IMR-90 (cell line): ENCODE data around the gene FGF3. TPM values are rescaled to one million over a fixed set of nuclear protein-coding genes. Genes with fewer than 3 reads are reported as not detected.

ENCODE experiments used
- ATAC-seq: fragments of 200-7000 bp; cut with Tn5 transposase; 2 replicates; pipeline ENCODE4 v1.9.1; 2020; ENCODE audit warnings: low read depth, mild to moderate bottlenecking, moderate library complexity
- BruUV-seq: library from RNA; stranded (reverse); fragments of 400-500 nt; replicated peaks from 2 replicates; lab custom pipeline; 2021; lab: Mats Ljungman, UMichigan
- CTCF ChIA-PET: fragments of 300-600 bp; formaldehyde crosslinking; extraction: SDS; loops from one replicate; lab custom pipeline; 2021; ENCODE audit warnings: antibody characterized with exemption; lab: Yijun Ruan, JAX
- POLR2A ChIA-PET: fragments of 300-600 bp; sonication (Branson Sonifier 250); formaldehyde crosslinking; loops from one replicate; lab custom pipeline; 2022; ENCODE audit warnings: antibody characterized with exemption; ENCODE audit not compliant: unreplicated experiment; lab: Charles Lee
- DNase-seq: peaks from one replicate; pipeline ENCODE4 v3.0.0; 2013
- H2AFZ ChIP-seq: replicated peaks from 2 replicates; pipeline ENCODE3; 2013; ENCODE audit warnings: low read length, mild to moderate bottlenecking; ENCODE audit not compliant: poor library complexity
- H2AK5ac ChIP-seq: 2 replicates; pipeline ENCODE4 v1.6.1; 2013; ENCODE audit warnings: low read depth, low read length, inconsistent platforms
- H2AK9ac ChIP-seq: replicated peaks from 2 replicates; pipeline ENCODE3; 2013; ENCODE audit warnings: mild to moderate bottlenecking, low read depth, low read length, moderate library complexity; ENCODE audit not compliant: poor library complexity
- H2BK120ac ChIP-seq: 2 replicates; pipeline ENCODE4 v1.6.1; 2013; ENCODE audit warnings: low read depth, low read length, inconsistent platforms
- H2BK15ac ChIP-seq: 3 replicates; pipeline ENCODE4 v1.6.1; 2013; ENCODE audit warnings: low read depth, low read length, inconsistent platforms
- H2BK20ac ChIP-seq: 2 replicates; pipeline ENCODE4 v1.6.1; 2013; ENCODE audit warnings: low read depth, mild to moderate bottlenecking, inconsistent platforms, low read length, moderate library complexity
- H2BK5ac ChIP-seq: 2 replicates; pipeline ENCODE4 v1.6.1; 2013; ENCODE audit warnings: mild to moderate bottlenecking, low read depth, low read length, inconsistent platforms; ENCODE audit not compliant: poor library complexity, severe bottlenecking
- H3K14ac ChIP-seq: replicated peaks from 2 replicates; pipeline ENCODE4 v1.6.1; 2013; ENCODE audit warnings: low read depth, low read length, inconsistent platforms
- H3K18ac ChIP-seq: 2 replicates; pipeline ENCODE4 v1.6.1; 2013; ENCODE audit warnings: low read depth, low read length, control low read depth
- H3K23ac ChIP-seq: 2 replicates; pipeline ENCODE4 v1.6.1; 2013; ENCODE audit warnings: low read depth, low read length, inconsistent platforms
- H3K27ac ChIP-seq: 2 replicates; pipeline ENCODE4 v1.5.1; 2013; ENCODE audit warnings: mild to moderate bottlenecking, control low read depth, low read length; ENCODE audit not compliant: insufficient read depth
- H3K27me3 ChIP-seq: 2 replicates; pipeline ENCODE4 v1.6.1; 2013; ENCODE audit warnings: low read length; ENCODE audit not compliant: control insufficient read depth, insufficient read depth
- H3K36me3 ChIP-seq: 2 replicates; pipeline ENCODE4 v1.6.1; 2013; ENCODE audit warnings: low read length, mixed read lengths; ENCODE audit not compliant: control insufficient read depth, insufficient read depth
- H3K4ac ChIP-seq: 2 replicates; pipeline ENCODE4 v1.6.1; 2013; ENCODE audit warnings: low read depth, low read length, inconsistent platforms
- H3K4me1 ChIP-seq: 2 replicates; pipeline ENCODE4 v1.6.1; 2013; ENCODE audit warnings: low read length, mixed read lengths; ENCODE audit not compliant: control insufficient read depth, insufficient read depth
- H3K4me2 ChIP-seq: 2 replicates; pipeline ENCODE4 v1.6.1; 2013; ENCODE audit warnings: low read depth, mild to moderate bottlenecking, control low read depth, low read length, moderate library complexity
- H3K4me3 ChIP-seq: 2 replicates; pipeline ENCODE4 v1.5.1; 2013; ENCODE audit warnings: low read depth, mild to moderate bottlenecking, control low read depth, low read length, moderate library complexity; ENCODE audit not compliant: insufficient read depth
- H3K56ac ChIP-seq: 2 replicates; pipeline ENCODE4 v1.6.1; 2013; ENCODE audit warnings: low read length, inconsistent platforms; ENCODE audit not compliant: insufficient read depth; ENCODE audit errors: extremely low read depth
- H3K79me1 ChIP-seq, 2 experiments: 2 replicates each; pipeline ENCODE4 v1.6.1; 2013; ENCODE audit warnings: low read length in 2 of 2, inconsistent platforms in 1 of 2, low read depth in 1 of 2
- H3K9ac ChIP-seq: 2 replicates; pipeline ENCODE4 v1.6.1; 2013; ENCODE audit warnings: low read depth, low read length, control low read depth
- H3K9me1 ChIP-seq: 2 replicates; pipeline ENCODE4 v1.6.1; 2013; ENCODE audit warnings: low read length, inconsistent platforms; ENCODE audit not compliant: insufficient read depth
- H3K9me3 ChIP-seq: 2 replicates; pipeline ENCODE4 v1.6.1; 2013; ENCODE audit warnings: low read length; ENCODE audit not compliant: control insufficient read depth, insufficient read depth
- H4K20me1 ChIP-seq: 2 replicates; pipeline ENCODE4 v1.6.1; 2013; ENCODE audit warnings: low read length, inconsistent platforms; ENCODE audit not compliant: insufficient read depth
- H4K5ac ChIP-seq: 2 replicates; pipeline ENCODE4 v1.6.1; 2013; ENCODE audit warnings: mild to moderate bottlenecking, low read depth, low read length, control low read depth
- H4K8ac ChIP-seq, 2 experiments: 2 replicates each; pipeline ENCODE4 v1.6.1; 2013; ENCODE audit warnings: low read depth in 2 of 2, low read length in 2 of 2, control low read depth in 1 of 2, inconsistent platforms in 1 of 2
- H4K91ac ChIP-seq: 2 replicates; pipeline ENCODE4 v1.6.1; 2013; ENCODE audit warnings: low read depth, low read length, inconsistent platforms; ENCODE audit not compliant: insufficient read depth
- BHLHE40 ChIP-seq: fragments of 150-350 bp; IDR thresholded peaks from 2 replicates; pipeline ENCODE4 v1.6.1; 2016; ENCODE audit warnings: mild to moderate bottlenecking, low read depth, low read length
- CEBPB ChIP-seq: IDR thresholded peaks from 2 replicates; pipeline ENCODE4 v1.6.1; 2012; ENCODE audit warnings: low read depth, low read length, improper control_type of control experiment
- CHD1 ChIP-seq: IDR thresholded peaks from 2 replicates; pipeline ENCODE4 v1.6.1; 2012; ENCODE audit warnings: low read depth, low read length, improper control_type of control experiment
- CTCF ChIP-seq: conservative IDR thresholded peaks from 2 replicates; pipeline ENCODE4 v1.5.1; 2012; ENCODE audit warnings: mild to moderate bottlenecking, low read depth, low read length, improper control_type of control experiment
- ELK1 ChIP-seq: fragments of 150-350 bp; IDR thresholded peaks from 2 replicates; pipeline ENCODE4 v1.6.1; 2016; ENCODE audit warnings: low read depth, mild to moderate bottlenecking, low read length, moderate library complexity, borderline replicate concordance
- FOS ChIP-seq: fragments of 150-350 bp; IDR thresholded peaks from 2 replicates; pipeline ENCODE4 v1.6.1; 2016; ENCODE audit warnings: low read depth, low read length
- MAFK ChIP-seq: IDR thresholded peaks from 2 replicates; pipeline ENCODE4 v1.6.1; 2012; ENCODE audit warnings: low read depth, low read length, improper control_type of control experiment
- MAZ ChIP-seq: IDR thresholded peaks from 2 replicates; pipeline ENCODE4 v1.6.1; 2012; ENCODE audit warnings: low read depth, mild to moderate bottlenecking, low read length, improper control_type of control experiment, moderate library complexity, borderline replicate concordance
- MXI1 ChIP-seq: IDR thresholded peaks from 2 replicates; pipeline ENCODE4 v1.6.1; 2012; ENCODE audit warnings: low read depth, mild to moderate bottlenecking, low read length, moderate library complexity, borderline replicate concordance
- NFE2L2 ChIP-seq: fragments of 150-350 bp; IDR thresholded peaks from 2 replicates; pipeline ENCODE4 v1.6.1; 2016; ENCODE audit warnings: low read depth, mild to moderate bottlenecking, low read length
- POLR2A ChIP-seq: IDR thresholded peaks from 2 replicates; pipeline ENCODE4 v1.6.1; 2012; ENCODE audit warnings: mild to moderate bottlenecking, low read depth, low read length
- RAD21 ChIP-seq: IDR thresholded peaks from 2 replicates; pipeline ENCODE4 v1.6.1; 2012; ENCODE audit warnings: low read length, improper control_type of control experiment
- RCOR1 ChIP-seq: IDR thresholded peaks from 2 replicates; pipeline ENCODE4 v1.6.1; 2012; ENCODE audit warnings: mild to moderate bottlenecking, low read length, improper control_type of control experiment; ENCODE audit not compliant: insufficient replicate concordance
- RFX5 ChIP-seq: IDR thresholded peaks from 2 replicates; pipeline ENCODE4 v1.8.0; 2012; ENCODE audit warnings: low read depth, mild to moderate bottlenecking, low read length, moderate library complexity
- SMC3 ChIP-seq: fragments of 150-350 bp; IDR thresholded peaks from 2 replicates; pipeline ENCODE4 v1.6.1; 2016; ENCODE audit warnings: low read depth, mild to moderate bottlenecking, antibody characterized with exemption, low read length, moderate library complexity
- USF2 ChIP-seq: fragments of 150-350 bp; IDR thresholded peaks from 2 replicates; pipeline ENCODE4 v1.6.1; 2017; ENCODE audit warnings: mild to moderate bottlenecking, antibody characterized with exemption, low read length, low read depth
- WGBS, 2 experiments: methylation state at CpG; one replicate each; pipeline versions ENCODE4 v1.1.5 to v1.1.7; 2013; ENCODE audit warnings: missing lambda C conversion rate in 2 of 2; ENCODE audit not compliant: insufficient read length in 1 of 2; ENCODE audit errors: extremely low coverage in 2 of 2; 5-methylcytosine and 5-hydroxymethylcytosine counted together
- dilution Hi-C: fragments of 300-500 bp; cut with HindIII; formaldehyde crosslinking; loops from one replicate; pipeline ENCODE4 v1.14.3; 2018; ENCODE audit warnings: low sequenced_read_pairs; ENCODE audit not compliant: unreplicated experiment
- in situ Hi-C: fragments of 300-500 bp; cut with MboI; formaldehyde crosslinking; loops from 3 replicates; pipeline ENCODE4 v1.14.3; 2019; ENCODE audit warnings: low sequenced_read_pairs, inconsistent platforms, mixed read lengths
- intact Hi-C: fragments of 100-400 bp; cut with micrococcal nuclease; formaldehyde crosslinking; loops from 2 replicates; pipeline ENCODE4 v1.10.0; 2022
- polyA plus RNA-seq, 3 experiments: library from polyadenylated mRNA; depleted of rRNA; stranded (reverse); fragments of >200 nt; gene quantifications; 2 replicates each; pipeline ENCODE4 v1.2.3, GENCODE V29; 2012; ENCODE audit warnings: low replicate concordance in 1 of 3
- total RNA-seq: library from RNA; depleted of rRNA; stranded (reverse); fragments of >200 nt; gene quantifications from 2 replicates; pipeline ENCODE4 v1.2.3, GENCODE V29; 2012

FGF3 gene
- total and polyA plus RNA-seq, 2 of the 4 experiments (the other 2 are of a cell fraction): not detected

DNA sequence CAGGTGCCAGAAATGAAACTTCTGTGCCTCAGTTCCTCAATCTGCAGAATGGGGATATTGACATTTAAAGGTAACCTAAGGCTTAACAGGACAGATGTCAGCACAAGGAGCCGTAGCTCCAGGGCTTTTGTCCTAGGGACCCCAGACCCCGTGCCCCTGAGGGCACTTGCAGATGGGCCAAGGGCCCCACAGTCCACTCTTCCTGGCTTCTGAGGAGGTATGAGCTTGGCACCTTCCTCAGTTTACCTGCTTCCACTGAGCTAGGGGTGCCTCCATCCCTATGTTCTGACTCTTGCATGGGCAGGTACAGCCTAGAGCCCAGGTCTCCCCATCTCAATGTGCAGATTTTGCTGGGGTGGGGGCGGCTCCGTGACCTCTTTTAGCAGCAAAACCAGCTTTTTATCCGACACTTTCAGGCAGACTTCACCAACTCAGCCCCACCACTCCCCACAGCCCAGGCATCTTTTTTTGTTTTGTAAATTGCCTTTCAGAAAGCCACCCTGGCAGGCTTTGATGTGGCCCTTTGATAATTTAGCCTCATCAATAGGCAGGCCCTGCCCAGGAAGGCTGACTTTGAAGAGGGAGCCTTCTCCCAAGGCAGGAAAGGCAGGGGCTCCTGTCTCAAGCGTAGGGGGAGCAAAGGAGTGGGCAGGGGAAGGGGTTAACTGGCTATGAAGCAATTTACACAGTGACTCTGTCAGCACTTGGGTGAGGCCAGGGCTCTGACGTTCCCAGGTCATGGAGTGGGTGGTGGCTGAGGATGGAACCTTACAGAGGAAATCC, 23.7 kb upstream of the FGF3 start:
- no TSS peak for BruUV-seq
- H3K27me3 ChIP-seq: peaks cover 46% of the 10 kb centered on the region
- in situ Hi-C loops: no loop called here

More for the DNA sequence above, 23.7 kb upstream of the FGF3 start:
- H3K9me3 ChIP-seq: peaks cover 2% of the 10 kb centered on the region; the same call in 1 of the 2 replicates
- H2BK20ac ChIP-seq: no peak overlapping the region
- H3K9ac ChIP-seq: no peak overlapping the region
- no peaks in the 10 kb centered on the region for H3K79me1 ChIP-seq
- no peak overlapping the region for H4K5ac ChIP-seq
- no peak overlapping the region for H2AFZ ChIP-seq
- dilution Hi-C loops (no loop called here), intact Hi-C loops (no loop called here)
- H2BK120ac ChIP-seq: no peak overlapping the region
- no peaks in the 10 kb centered on the region for H3K4me1 ChIP-seq
- no peaks in the 10 kb centered on the region for H3K36me3 ChIP-seq
- H2AK9ac ChIP-seq: no peak overlapping the region
- no peak overlapping the region for H3K27ac ChIP-seq
- no peak overlapping the region for H3K56ac ChIP-seq
- no peaks in the 10 kb centered on the region for H4K20me1 ChIP-seq
- H2BK5ac ChIP-seq: no peak overlapping the region
- ChIA-PET POLR2A (no interaction called here), CTCF (no interaction called here)
- H3K23ac ChIP-seq: no peak overlapping the region
- H3K4me2 ChIP-seq: no peak overlapping the region
- no peak overlapping the region for H2AK5ac ChIP-seq
- H3K18ac ChIP-seq: no peak overlapping the region
- H4K8ac ChIP-seq: no peak overlapping the region
- ATAC-seq (no peak), DNase-seq (no peak)
- H3K4ac ChIP-seq: no peak overlapping the region
- no peaks in the 10 kb centered on the region for H3K9me1 ChIP-seq
- no peak overlapping the region for H2BK15ac ChIP-seq
- 16% methylated on average over 3 of the region's 7 CpGs; no CpG with 5 or more reads in 1 of the 2 experiments for WGBS, 2 experiments
- H3K4me3 ChIP-seq: no peak overlapping the region
- TF ChIP-seq RAD21 (no peak), USF2 (no peak), POLR2A (no peak), RFX5 (no peak), CTCF (no peak), BHLHE40 (no peak), MAZ (no peak), FOS (no peak), CEBPB (no peak), NFE2L2 (no peak), RCOR1 (no peak), MXI1 (no peak), SMC3 (no peak), MAFK (no peak), CHD1 (no peak), ELK1 (no peak)
- H3K14ac ChIP-seq: no peak overlapping the region
- no peak overlapping the region for H4K91ac ChIP-seq
